Uterus (tissue), 4 donors: Measurements from ENCODE around the gene SYT11. TPM values are rescaled to one million over a fixed set of nuclear protein-coding genes. Genes with fewer than 3 reads are reported as not detected.

Source experiments
- DNase-seq, 2 donors: peaks; one replicate each; pipeline ENCODE4 v3.0.0-alpha.2; 2019 to 2020
- H3K27ac ChIP-seq, 2 donors: fragments of 200-600 bp; sonication (generic); 1 replicate in 1 of 2; 2 replicates in 1 of 2; pipeline ENCODE4 v1.5.1; 2016 to 2018
- H3K27me3 ChIP-seq, 2 donors: fragments of 200-600 bp; sonication (generic); one replicate each; pipeline ENCODE4 v1.5.1; 2018 to 2019; ENCODE audit warnings: control low read depth in 1 of 2
- H3K36me3 ChIP-seq, 2 donors: fragments of 200-600 bp; sonication (generic); one replicate each; pipeline ENCODE4 v1.5.1; 2019; ENCODE audit warnings: control low read depth in 1 of 2
- H3K4me1 ChIP-seq, 2 donors: fragments of 200-600 bp; sonication (generic); one replicate each; pipeline ENCODE4 v1.5.1; 2018 to 2019; ENCODE audit warnings: control low read depth in 1 of 2
- H3K4me3 ChIP-seq, 2 donors: fragments of 200-600 bp; sonication (generic); 1 replicate in 1 of 2; 2 replicates in 1 of 2; pipeline ENCODE4 v1.5.1; 2018 to 2019; ENCODE audit warnings: mild to moderate bottlenecking in 1 of 2
- H3K9me3 ChIP-seq, 2 donors: fragments of 200-600 bp; sonication (generic); one replicate each; pipeline ENCODE4 v1.5.1; 2019; ENCODE audit warnings: control low read depth in 1 of 2
- CTCF ChIP-seq, 4 experiments: fragments of 200-600 bp in 2 of 4; fragments of 450-650 bp in 2 of 4; sonication (generic) in 2 of 4; IDR thresholded peaks; one replicate each; pipeline ENCODE4 v1.5.1; 2016 to 2019; ENCODE audit warnings: antibody characterized with exemption in 4 of 4, mild to moderate bottlenecking in 2 of 4, moderate library complexity in 1 of 4
- POLR2A ChIP-seq, 2 donors: fragments of 450-650 bp; IDR thresholded peaks; one replicate each; pipeline ENCODE4 v1.6.1; 2016; ENCODE audit warnings: antibody characterized with exemption in 2 of 2, mild to moderate bottlenecking in 1 of 2, moderate library complexity in 1 of 2
- intact Hi-C: fragments of 100-400 bp; cut with DNase I; formaldehyde crosslinking; loops from one replicate; pipeline ENCODE4 v1.15.1; 2023; ENCODE audit warnings: low total_unique reads
- total RNA-seq, 4 donors: library from RNA; depleted of rRNA in 3 of 4; stranded (reverse); fragments of >200 nt in 3 of 4; gene quantifications; one replicate each; pipeline versions ENCODE4 v1.1.0 to v1.2.4, GENCODE V29; 2014 to 2023
- donor health status: DM: yes; HTN: yes; CAD: no.

Gene SYT11
- total RNA-seq, 4 donors from 2014 or later: 12.8 to 70.5 (median 24.3) TPM

DNA sequence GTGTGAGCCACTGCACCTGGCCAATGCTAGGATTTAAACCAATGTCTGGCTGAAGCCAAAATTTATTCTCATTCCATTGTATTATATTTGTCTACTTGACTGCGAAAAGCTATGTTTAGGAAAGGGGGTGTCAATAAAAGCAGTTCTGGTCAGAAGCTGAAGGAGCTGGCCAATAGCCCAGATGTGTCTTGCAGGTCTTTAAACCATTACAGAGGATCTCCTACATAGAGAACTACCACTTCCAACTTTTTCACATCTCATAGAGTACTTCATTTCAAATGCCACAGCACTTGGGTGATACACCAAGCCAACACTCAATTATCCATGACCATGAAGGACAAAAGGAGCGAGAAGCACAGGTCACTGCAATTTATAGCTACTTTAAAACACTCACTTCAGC, 2.5 kb downstream of the SYT11 start:
- Histone ChIP-seq H3K4me1 (no peaks in the 10 kb centered on the region), H3K36me3 (no peaks in the 10 kb centered on the region), H3K9me3 (no peaks in the 10 kb centered on the region), H3K27me3 (no peaks in the 10 kb centered on the region), H3K4me3 (no peak overlapping the region), H3K27ac (peak overlapping the region in 1 of 2 donors; percentile 94)
- intact Hi-C loops: no loop called here
- no peak for DNase-seq
- TF ChIP-seq CTCF (IDR thresholded peaks at IDR 0.05): no peak
- TF ChIP-seq POLR2A (IDR thresholded peaks at IDR 0.05): no peak

GRCh38 chr1:155864393-155864792, 5.0 kb downstream of the SYT11 start:
- no peak overlapping the region for H3K4me3 ChIP-seq
- no peaks in the 10 kb centered on the region for H3K36me3 ChIP-seq
- DNase-seq: no peak
- H3K27me3 ChIP-seq: no peaks in the 10 kb centered on the region
- intact Hi-C loops: no loop called here
- TF ChIP-seq CTCF (IDR thresholded peaks at IDR 0.05): no peak
- no peak for TF ChIP-seq POLR2A (IDR thresholded peaks at IDR 0.05)
- H3K4me1 ChIP-seq: no peaks in the 10 kb centered on the region
- H3K9me3 ChIP-seq: no peaks in the 10 kb centered on the region
- H3K27ac ChIP-seq: no peak overlapping the region

- Histone ChIP-seq H3K9me3 (no peaks in the 10 kb centered on the region), H3K27ac (no peak overlapping the region), H3K36me3 (no peaks in the 10 kb centered on the region), H3K27me3 (no peaks in the 10 kb centered on the region), H3K4me1 (no peaks in the 10 kb centered on the region), H3K4me3 (no peak overlapping the region)
- intact Hi-C loops: no loop called here
- TF ChIP-seq POLR2A (IDR thresholded peaks at IDR 0.05) (no peak), CTCF (IDR thresholded peaks at IDR 0.05) (no peak)
- DNase-seq: no peak
These were observed 8.4 kb downstream of the SYT11 start for GRCh38 chr1:155867766-155868165.

- peak in 1 of 2 donors; percentile 51 for DNase-seq
- TF ChIP-seq CTCF (IDR thresholded peaks at IDR 0.05) (no peak), POLR2A (IDR thresholded peaks at IDR 0.05) (no peak)
- Histone ChIP-seq H3K4me3 (no peak overlapping the region), H3K4me1 (no peaks in the 10 kb centered on the region), H3K27me3 (no peaks in the 10 kb centered on the region), H3K9me3 (no peaks in the 10 kb centered on the region), H3K36me3 (no peaks in the 10 kb centered on the region), H3K27ac (peak overlapping the region in 1 of 2 donors; percentile 35)
- intact Hi-C loops: no loop called here
These were observed 12.0 kb downstream of the SYT11 start for GRCh38 chr1:155871390-155871789.

- no peak overlapping the region for H3K27ac ChIP-seq
- H3K4me1 ChIP-seq: no peaks in the 10 kb centered on the region
These were observed 13.2 kb downstream of the SYT11 start for GRCh38 chr1:155872527-155872926.

More at GRCh38 chr1:155872527-155872926, 13.2 kb downstream of the SYT11 start:
- H3K4me3 ChIP-seq: no peak overlapping the region
- intact Hi-C loops: no loop called here
- TF ChIP-seq POLR2A (IDR thresholded peaks at IDR 0.05) (no peak), CTCF (IDR thresholded peaks at IDR 0.05) (no peak)
- DNase-seq: no peak
- no peaks in the 10 kb centered on the region for H3K36me3 ChIP-seq
- H3K27me3 ChIP-seq: no peaks in the 10 kb centered on the region
- H3K9me3 ChIP-seq: no peaks in the 10 kb centered on the region
